HUES64 (cell line): ENCODE measurements around the gene C20orf144.

Experiments used
- H3K27ac ChIP-seq: 2 replicates; pipeline ENCODE4 v1.7.0; 2013; ENCODE audit warnings: low read depth, low read length, inconsistent platforms
- H3K27me3 ChIP-seq: 2 replicates; pipeline ENCODE4 v1.6.1; 2013; ENCODE audit warnings: mild to moderate bottlenecking, low read length; ENCODE audit not compliant: insufficient read depth
- H3K36me3 ChIP-seq: 2 replicates; pipeline ENCODE4 v1.6.1; 2013; ENCODE audit warnings: mild to moderate bottlenecking, low read length; ENCODE audit not compliant: insufficient read depth
- H3K4me1 ChIP-seq: 2 replicates; pipeline ENCODE4 v1.6.1; 2013; ENCODE audit warnings: mild to moderate bottlenecking, low read length, moderate library complexity; ENCODE audit not compliant: insufficient read depth
- H3K4me3 ChIP-seq: 2 replicates; pipeline ENCODE4 v1.5.1; 2013; ENCODE audit warnings: mild to moderate bottlenecking, low read length, moderate library complexity
- H3K9ac ChIP-seq: 2 replicates; pipeline ENCODE4 v1.6.1; 2013; ENCODE audit warnings: mild to moderate bottlenecking, low read depth, low read length
- H3K9me3 ChIP-seq: 2 replicates; pipeline ENCODE4 v1.6.1; 2013; ENCODE audit warnings: low read depth, low read length; ENCODE audit not compliant: insufficient read depth
- WGBS: fragments of 150-250, 120-280 bp; methylation state at CpG from one replicate; pipeline ENCODE4 v1.1.7; 2013; ENCODE audit warnings: missing lambda C conversion rate; 5-methylcytosine and 5-hydroxymethylcytosine counted together

C20orf144 gene

GRCh38 chr20:33701629-33702450 is 39.7 kb downstream of the C20orf144 start:
- Histone ChIP-seq H3K27ac (no peak overlapping the region), H3K36me3 (no peaks in the 10 kb centered on the region)
- 94% methylated on average over 26 of the region's 27 CpGs for WGBS

GRCh38 chr20:33702861-33703260 is 40.7 kb downstream of the C20orf144 start:
- H3K9ac ChIP-seq: no peak overlapping the region
- 95% methylated on average over 5 of the region's 5 CpGs for WGBS
- no peak overlapping the region for H3K27ac ChIP-seq
- no peaks in the 10 kb centered on the region for H3K27me3 ChIP-seq
- 0 out of 2 replicates have a peak, but pooled peaks cover 3% of the 10 kb centered on the region for H3K9me3 ChIP-seq
- H3K4me3 ChIP-seq: no peak overlapping the region
- no peaks in the 10 kb centered on the region for H3K4me1 ChIP-seq
- no peaks in the 10 kb centered on the region for H3K36me3 ChIP-seq

More at GRCh38 chr20:33701629-33702450, 39.7 kb downstream of the C20orf144 start:
- H3K4me1 ChIP-seq: no peaks in the 10 kb centered on the region
- no peak overlapping the region for H3K9ac ChIP-seq
- 0 out of 2 replicates have a peak, but pooled peaks cover 3% of the 10 kb centered on the region for H3K9me3 ChIP-seq
- H3K4me3 ChIP-seq: no peak overlapping the region
- no peaks in the 10 kb centered on the region for H3K27me3 ChIP-seq

GRCh38 chr20:33703498-33704137 is 41.5 kb downstream of the C20orf144 start:
- WGBS: 91% methylated on average over 6 of the region's 8 CpGs

GRCh38 chr20:33704197-33704924 is 42.2 kb downstream of the C20orf144 start:
- Histone ChIP-seq H3K27me3 (no peaks in the 10 kb centered on the region), H3K36me3 (no peaks in the 10 kb centered on the region), H3K9ac (no peak overlapping the region), H3K4me1 (no peaks in the 10 kb centered on the region), H3K27ac (no peak overlapping the region), H3K4me3 (no peak overlapping the region), H3K9me3 (no peaks in the 10 kb centered on the region)
- WGBS: 90% methylated on average over 11 of the region's 11 CpGs

More at GRCh38 chr20:33703498-33704137, 41.5 kb downstream of the C20orf144 start:
- H3K27ac ChIP-seq: no peak overlapping the region
- no peaks in the 10 kb centered on the region for H3K9me3 ChIP-seq
- no peak overlapping the region for H3K9ac ChIP-seq
- H3K27me3 ChIP-seq: no peaks in the 10 kb centered on the region
- H3K4me3 ChIP-seq: no peak overlapping the region
- no peaks in the 10 kb centered on the region for H3K4me1 ChIP-seq
- H3K36me3 ChIP-seq: no peaks in the 10 kb centered on the region

- Histone ChIP-seq H3K9me3 (no peaks in the 10 kb centered on the region), H3K36me3 (no peaks in the 10 kb centered on the region), H3K27ac (no peak overlapping the region), H3K27me3 (no peaks in the 10 kb centered on the region), H3K4me1 (no peaks in the 10 kb centered on the region; the same call in 1 of the 2 replicates), H3K4me3 (no peak overlapping the region), H3K9ac (no peak overlapping the region)
- WGBS: 91% methylated on average over 11 of the region's 11 CpGs
Observed at GRCh38 chr20:33707668-33708067, 45.5 kb downstream of the C20orf144 start.

GRCh38 chr20:33709398-33709797 is 47.3 kb downstream of the C20orf144 start:
- no peak overlapping the region for H3K27ac ChIP-seq
- WGBS: 82% methylated on average over 2 of the region's 2 CpGs
- no peak overlapping the region for H3K4me3 ChIP-seq
- no peaks in the 10 kb centered on the region for H3K36me3 ChIP-seq
- H3K27me3 ChIP-seq: no peaks in the 10 kb centered on the region
- peak overlapping the region; percentile 36; the same call in 1 of the 2 replicates for H3K9ac ChIP-seq
- no peaks in the 10 kb centered on the region for H3K9me3 ChIP-seq
- no peaks in the 10 kb centered on the region; the same call in 1 of the 2 replicates for H3K4me1 ChIP-seq

- Histone ChIP-seq H3K36me3 (no peaks in the 10 kb centered on the region), H3K9me3 (no peaks in the 10 kb centered on the region), H3K27me3 (no peaks in the 10 kb centered on the region), H3K4me1 (no peaks in the 10 kb centered on the region; the same call in 1 of the 2 replicates), H3K27ac (no peak overlapping the region), H3K4me3 (no peak overlapping the region), H3K9ac (no peak overlapping the region)
- WGBS: 91% methylated on average over 14 of the region's 16 CpGs
Observed at GRCh38 chr20:33709905-33710541, 47.9 kb downstream of the C20orf144 start.

GRCh38 chr20:33710681-33711445 is 48.7 kb downstream of the C20orf144 start:
- Histone ChIP-seq H3K36me3 (no peaks in the 10 kb centered on the region), H3K9me3 (no peaks in the 10 kb centered on the region), H3K27ac (no peak overlapping the region), H3K4me1 (no peaks in the 10 kb centered on the region; the same call in 1 of the 2 replicates), H3K4me3 (no peak overlapping the region), H3K9ac (no peak overlapping the region), H3K27me3 (no peaks in the 10 kb centered on the region)
- WGBS: 81% methylated on average over 14 of the region's 14 CpGs

GRCh38 chr20:33711446-33711738 is 49.3 kb downstream of the C20orf144 start:
- no peaks in the 10 kb centered on the region; the same call in 1 of the 2 replicates for H3K4me1 ChIP-seq
- no peak overlapping the region for H3K9ac ChIP-seq
- 36% methylated on average over 1 of the region's 1 CpG for WGBS

More at GRCh38 chr20:33711446-33711738, 49.3 kb downstream of the C20orf144 start:
- Histone ChIP-seq H3K27me3 (no peaks in the 10 kb centered on the region), H3K9me3 (no peaks in the 10 kb centered on the region), H3K4me3 (no peak overlapping the region), H3K27ac (no peak overlapping the region), H3K36me3 (no peaks in the 10 kb centered on the region)
